ENCODE measurements around the gene SLC51B. TPM values are rescaled to one million over a fixed set of nuclear protein-coding genes. Genes with fewer than 3 reads are reported as not detected.

Gene SLC51B
- total and polyA plus RNA-seq, 10 of the 15 experiments (the other 5 are each of a cell fraction or from before 2014, with no cell fraction given), result 0.05 to 0.17 (median 0.13) TPM; not detected in 7

DNA sequence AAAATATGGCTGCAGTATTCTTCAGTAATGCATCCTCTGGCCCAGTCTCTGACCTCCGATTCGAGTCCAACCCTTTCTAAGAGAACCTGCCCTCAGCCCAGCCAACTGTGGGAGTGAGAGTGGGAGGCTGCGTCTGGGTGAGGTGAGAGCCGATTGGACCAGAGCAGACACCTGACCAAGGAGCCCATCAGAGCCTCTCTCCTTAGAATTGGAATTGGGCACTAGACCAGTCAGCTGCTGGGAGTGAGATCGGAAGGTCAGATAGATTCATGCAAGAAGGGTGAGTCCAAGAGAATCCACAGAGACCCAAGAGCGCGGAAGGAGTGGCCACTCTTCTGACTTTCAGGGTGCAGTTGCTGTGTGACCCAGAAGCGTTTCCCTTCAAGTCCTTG lies 12.4 kb downstream of the SLC51B start (continued):
- TF ChIP-seq FOS (IDR thresholded peaks at IDR 0.05; ENCODE audit: borderline replicate concordance, extremely low read depth, insufficient read length), result no peak
- no peak for TF ChIP-seq SRF (IDR thresholded peaks at IDR 0.05; ENCODE audit: low read depth in 2 of 2, low read length in 2 of 2)
- no peak for TF ChIP-seq BRCA1 (IDR thresholded peaks at IDR 0.05; ENCODE audit: low read depth, low read length)
- no peak for TF ChIP-seq ZZZ3 (IDR thresholded peaks at IDR 0.05; ENCODE audit: control insufficient read depth, insufficient read length, low read depth)
- no peak for TF ChIP-seq KAT2A (conservative IDR thresholded peaks at IDR 0.05; ENCODE audit: control insufficient read depth, low read depth, low read length)
- TF ChIP-seq NR2C2 (IDR thresholded peaks at IDR 0.05; ENCODE audit: borderline replicate concordance, control insufficient read depth, insufficient read length, low read depth), result no peak
- TF ChIP-seq RCOR1 (conservative IDR thresholded peaks at IDR 0.05; ENCODE audit: low read depth, low read length), result no peak
- TF ChIP-seq TBL1XR1 (IDR thresholded peaks at IDR 0.05; ENCODE audit: low read depth, low read length), result no peak

DNA sequence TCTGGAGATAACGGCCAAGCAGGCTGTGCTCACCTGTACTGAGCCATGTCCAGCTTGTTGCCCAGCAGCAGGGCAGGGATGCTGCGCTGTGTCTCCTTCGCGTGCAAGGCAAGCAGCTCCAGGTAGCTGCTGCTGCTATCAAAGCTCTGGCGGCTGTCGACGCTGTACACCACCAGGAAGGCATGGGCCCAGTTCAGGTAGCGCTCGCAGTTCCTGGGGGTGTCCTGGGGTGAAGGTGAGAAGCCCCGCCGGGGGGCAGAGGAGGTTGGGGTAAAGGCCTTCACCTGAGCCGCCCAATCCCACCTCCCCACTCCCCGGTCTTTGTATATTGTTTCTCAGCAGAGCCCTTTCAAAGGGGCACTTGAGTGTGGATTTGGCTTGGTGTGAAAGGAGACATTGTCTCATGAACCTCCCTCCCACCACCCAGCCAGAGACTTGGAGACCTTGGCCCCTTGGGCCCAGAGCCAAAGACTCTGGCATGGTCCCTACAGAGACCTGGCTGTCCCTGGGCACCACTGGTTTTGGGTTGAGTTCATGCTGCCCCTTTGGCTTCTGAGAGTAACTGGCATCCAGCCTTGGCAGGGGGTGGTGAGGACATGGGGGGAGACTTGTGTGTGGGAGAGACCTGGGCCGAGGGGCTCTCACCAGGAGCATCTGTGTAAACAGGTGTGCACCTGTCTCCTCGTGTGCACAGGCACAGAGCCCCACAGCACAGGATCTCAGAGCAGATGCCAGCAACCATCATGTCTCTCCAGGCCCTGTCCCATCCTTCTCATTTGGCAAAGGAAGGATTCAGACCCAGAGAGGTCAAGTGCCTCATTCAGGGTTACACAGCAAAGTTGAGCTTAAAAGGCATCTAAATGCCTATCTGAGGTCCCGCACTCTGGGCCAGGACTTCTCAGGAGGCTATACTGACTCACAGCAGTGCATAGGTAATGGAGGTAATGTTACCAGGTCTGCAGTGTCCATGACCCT lies 13.5 kb downstream of the SLC51B start:
- no peaks in the 10 kb centered on the region for H3K79me2 ChIP-seq (ENCODE audit: control insufficient read depth, insufficient read depth, low read length)
- 57% methylated on average over 16 of the region's 16 CpGs for WGBS (ENCODE audit: insufficient coverage, insufficient replicate concordance, low lambda C conversion rate, missing lambda C conversion rate)
- no peaks in the 10 kb centered on the region for H3K9me3 ChIP-seq (replicated peaks; ENCODE audit: control insufficient read depth, insufficient read depth, low read length)
- H3K9ac ChIP-seq (ENCODE audit: control insufficient read depth, insufficient read depth, low read length), result no peak overlapping the region
- POLR2A ChIA-PET, result no interaction called here
- H3K4me1 ChIP-seq (ENCODE audit: control insufficient read depth, insufficient read depth, low read length), result no peaks in the 10 kb centered on the region
- H3K4me2 ChIP-seq (ENCODE audit: control insufficient read depth, insufficient read depth), result no peak overlapping the region
- intact Hi-C loops (cut with micrococcal nuclease; ENCODE audit: unreplicated experiment), result no loop called here
- CTCF ChIA-PET, result interaction anchor here (0.9 kb wide), 1 partner anchor 25 kb away, joined by 3 read pairs; no protein-coding TSS in a partner anchor
- no peaks in the 10 kb centered on the region for H3K27me3 ChIP-seq (replicated peaks in 1 of 2; ENCODE audit: control insufficient read depth in 2 of 2, insufficient read depth in 2 of 2, low read length in 1 of 2)
- SMC1A ChIA-PET (ENCODE audit: uncharacterized antibody, unreplicated experiment), result no interaction called here
- no peak overlapping the region for H2AFZ ChIP-seq (ENCODE audit: control insufficient read depth, low read depth, low read length)
- FAIRE-seq (no peak), DNase-seq (ENCODE audit: low read depth, low spot score) (no peak), ATAC-seq (no peak)
- in situ Hi-C loops (cut with MboI), result no loop called here
- no peak overlapping the region for H3K4me3 ChIP-seq
- H3K36me3 ChIP-seq (ENCODE audit: control insufficient read depth in 2 of 2, insufficient read depth in 2 of 2, low read length in 1 of 2), result no peaks in the 10 kb centered on the region
- BruUV-seq (replicated peaks), result no TSS peak
- no peaks in the 10 kb centered on the region for H4K20me1 ChIP-seq (ENCODE audit: control insufficient read depth, insufficient read depth)
- no peak overlapping the region for H3K27ac ChIP-seq (ENCODE audit: control insufficient read depth, insufficient read depth)
- RAD21 ChIA-PET (ENCODE audit: unreplicated experiment), result no interaction called here
- TF ChIP-seq, protein P1, sequence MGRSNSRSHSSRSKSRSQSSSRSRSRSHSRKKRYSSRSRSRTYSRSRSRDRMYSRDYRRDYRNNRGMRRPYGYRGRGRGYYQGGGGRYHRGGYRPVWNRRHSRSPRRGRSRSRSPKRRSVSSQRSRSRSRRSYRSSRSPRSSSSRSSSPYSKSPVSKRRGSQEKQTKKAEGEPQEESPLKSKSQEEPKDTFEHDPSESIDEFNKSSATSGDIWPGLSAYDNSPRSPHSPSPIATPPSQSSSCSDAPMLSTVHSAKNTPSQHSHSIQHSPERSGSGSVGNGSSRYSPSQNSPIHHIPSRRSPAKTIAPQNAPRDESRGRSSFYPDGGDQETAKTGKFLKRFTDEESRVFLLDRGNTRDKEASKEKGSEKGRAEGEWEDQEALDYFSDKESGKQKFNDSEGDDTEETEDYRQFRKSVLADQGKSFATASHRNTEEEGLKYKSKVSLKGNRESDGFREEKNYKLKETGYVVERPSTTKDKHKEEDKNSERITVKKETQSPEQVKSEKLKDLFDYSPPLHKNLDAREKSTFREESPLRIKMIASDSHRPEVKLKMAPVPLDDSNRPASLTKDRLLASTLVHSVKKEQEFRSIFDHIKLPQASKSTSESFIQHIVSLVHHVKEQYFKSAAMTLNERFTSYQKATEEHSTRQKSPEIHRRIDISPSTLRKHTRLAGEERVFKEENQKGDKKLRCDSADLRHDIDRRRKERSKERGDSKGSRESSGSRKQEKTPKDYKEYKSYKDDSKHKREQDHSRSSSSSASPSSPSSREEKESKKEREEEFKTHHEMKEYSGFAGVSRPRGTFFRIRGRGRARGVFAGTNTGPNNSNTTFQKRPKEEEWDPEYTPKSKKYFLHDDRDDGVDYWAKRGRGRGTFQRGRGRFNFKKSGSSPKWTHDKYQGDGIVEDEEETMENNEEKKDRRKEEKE (IDR thresholded peaks at IDR 0.05), result no peak
- TF ChIP-seq GATAD2B (conservative IDR thresholded peaks at IDR 0.05; ENCODE audit: low read depth) (no peak), TBL1XR1 (IDR thresholded peaks at IDR 0.05; ENCODE audit: low read depth, low read length) (no peak), ETV6 (conservative IDR thresholded peaks at IDR 0.05 in 1 of 2, IDR thresholded peaks at IDR 0.05 in 1 of 2; ENCODE audit: borderline replicate concordance in 1 of 2, low read depth in 1 of 2) (no peak), PML (IDR thresholded peaks at IDR 0.05; ENCODE audit: low read length) (no peak), EZH2 (IDR thresholded peaks at IDR 0.05; ENCODE audit: borderline replicate concordance, control insufficient read depth, low read depth, low read length) (no peak), PAX5 (IDR thresholded peaks at IDR 0.05; ENCODE audit: borderline replicate concordance, low read depth, low read length) (no peak), EP300 (IDR thresholded peaks at IDR 0.05; ENCODE audit: borderline replicate concordance in 1 of 2, control insufficient read depth in 1 of 2, low read depth in 2 of 2, low read length in 2 of 2) (no peak)
- TF ChIP-seq, protein P2, sequence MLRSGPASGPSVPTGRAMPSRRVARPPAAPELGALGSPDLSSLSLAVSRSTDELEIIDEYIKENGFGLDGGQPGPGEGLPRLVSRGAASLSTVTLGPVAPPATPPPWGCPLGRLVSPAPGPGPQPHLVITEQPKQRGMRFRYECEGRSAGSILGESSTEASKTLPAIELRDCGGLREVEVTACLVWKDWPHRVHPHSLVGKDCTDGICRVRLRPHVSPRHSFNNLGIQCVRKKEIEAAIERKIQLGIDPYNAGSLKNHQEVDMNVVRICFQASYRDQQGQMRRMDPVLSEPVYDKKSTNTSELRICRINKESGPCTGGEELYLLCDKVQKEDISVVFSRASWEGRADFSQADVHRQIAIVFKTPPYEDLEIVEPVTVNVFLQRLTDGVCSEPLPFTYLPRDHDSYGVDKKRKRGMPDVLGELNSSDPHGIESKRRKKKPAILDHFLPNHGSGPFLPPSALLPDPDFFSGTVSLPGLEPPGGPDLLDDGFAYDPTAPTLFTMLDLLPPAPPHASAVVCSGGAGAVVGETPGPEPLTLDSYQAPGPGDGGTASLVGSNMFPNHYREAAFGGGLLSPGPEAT (IDR thresholded peaks at IDR 0.05; ENCODE audit: low read depth), result no peak
